T follicular helper cell (primary cell): ENCODE measurements around the gene NRXN3.

ENCODE experiments used
- DNase-seq: peaks from one replicate; pipeline ENCODE4 v3.0.0-alpha.2; 2020; ENCODE audit warnings: low read depth

Gene NRXN3

DNA sequence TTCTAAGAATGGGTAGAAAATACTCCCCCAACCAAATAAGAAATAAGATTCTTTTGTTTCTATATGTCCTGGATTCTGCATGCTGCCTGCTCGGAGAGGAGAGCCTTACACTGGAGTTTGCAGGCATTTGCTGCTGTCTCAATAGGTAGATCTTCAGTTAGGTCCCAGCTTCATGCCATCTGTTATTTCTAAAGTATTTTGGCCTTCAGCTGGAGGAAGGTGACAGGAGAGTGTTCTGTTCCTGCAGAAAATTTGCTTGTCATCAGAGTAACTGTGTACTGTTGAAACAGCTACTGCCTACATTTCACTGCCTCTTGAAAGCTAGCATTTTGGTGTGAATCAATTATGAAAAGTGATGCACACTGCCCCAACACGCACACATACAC, 966.9 kb downstream of the NRXN3 start:
- no peak for DNase-seq

DNA sequence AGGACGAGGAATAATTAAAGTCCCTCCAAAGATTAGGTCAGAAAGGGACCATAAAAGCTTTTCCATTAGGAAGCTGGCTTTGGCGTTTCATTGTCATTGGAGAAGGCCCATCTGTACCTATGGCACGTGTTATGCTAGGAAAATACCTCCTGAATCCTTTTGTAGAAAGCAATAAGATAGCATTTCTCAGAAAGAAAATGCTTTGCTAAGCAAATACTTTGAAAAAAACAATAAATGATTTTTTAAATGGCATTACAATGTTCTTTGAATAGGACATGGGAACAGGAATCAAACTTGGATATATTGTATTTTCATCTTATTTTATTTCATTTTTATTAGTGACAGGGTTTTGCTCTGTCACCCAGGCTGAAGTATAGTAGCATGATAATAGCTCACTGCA, 967.7 kb downstream of the NRXN3 start:
- DNase-seq, result no peak

DNA sequence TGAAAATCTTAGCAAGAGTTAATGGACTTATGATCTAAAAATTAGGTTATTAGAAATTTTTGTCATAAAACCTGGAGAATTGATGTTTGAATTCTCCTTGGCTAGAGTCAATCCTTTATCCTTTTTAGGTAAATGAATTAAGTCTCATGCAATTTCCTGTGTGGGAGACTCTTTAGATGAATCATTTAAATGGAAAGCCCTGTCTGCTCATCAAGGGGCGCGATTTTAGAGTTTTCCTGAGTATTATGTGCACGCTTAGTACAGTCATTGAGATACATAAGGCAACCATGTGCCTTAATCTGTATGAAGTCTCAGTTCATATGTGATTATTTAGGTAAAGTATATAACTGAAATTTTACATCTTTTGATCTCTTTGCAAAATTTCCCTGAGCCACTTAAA, 974.7 kb downstream of the NRXN3 start:
- DNase-seq, result no peak

DNA sequence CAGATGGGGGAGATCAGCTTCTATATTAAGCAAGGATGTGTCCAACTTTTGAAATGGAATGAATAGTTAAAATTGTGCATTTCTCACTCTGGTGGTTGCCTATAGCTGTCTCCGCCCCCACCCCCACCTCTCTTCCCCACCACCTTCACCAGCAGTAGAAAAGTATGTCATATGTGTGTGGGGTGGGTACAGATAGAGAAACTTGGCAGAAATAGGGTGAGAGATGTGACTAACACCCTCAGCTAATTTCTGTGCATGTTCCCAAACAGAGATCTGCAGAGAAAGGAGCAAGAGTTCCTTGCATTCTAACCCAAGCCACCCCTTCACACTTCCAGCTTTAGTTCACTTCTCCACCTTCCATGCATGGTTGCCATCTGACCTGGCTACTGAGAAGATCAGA, 980.1 kb downstream of the NRXN3 start:
- DNase-seq, result no peak

DNA sequence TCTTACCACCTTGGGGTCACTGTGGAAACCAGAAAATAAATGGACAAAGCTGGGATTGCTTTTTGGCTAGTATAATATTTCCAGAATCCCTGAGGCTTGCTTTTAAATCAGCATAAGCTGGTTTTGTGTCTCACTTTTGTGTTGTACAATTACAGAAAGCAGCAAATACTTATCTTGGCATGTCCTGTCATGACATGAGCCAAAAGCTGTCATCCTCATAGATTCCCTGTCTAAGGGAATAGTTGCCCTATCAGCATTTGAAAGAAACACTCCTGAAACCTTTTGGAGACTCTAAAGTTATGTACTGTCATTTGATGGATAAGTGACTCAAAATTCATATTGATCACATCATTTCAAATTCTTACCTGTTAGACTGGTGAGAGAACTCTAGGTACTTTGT, 987.2 kb downstream of the NRXN3 start:
- DNase-seq, result no peak

DNA sequence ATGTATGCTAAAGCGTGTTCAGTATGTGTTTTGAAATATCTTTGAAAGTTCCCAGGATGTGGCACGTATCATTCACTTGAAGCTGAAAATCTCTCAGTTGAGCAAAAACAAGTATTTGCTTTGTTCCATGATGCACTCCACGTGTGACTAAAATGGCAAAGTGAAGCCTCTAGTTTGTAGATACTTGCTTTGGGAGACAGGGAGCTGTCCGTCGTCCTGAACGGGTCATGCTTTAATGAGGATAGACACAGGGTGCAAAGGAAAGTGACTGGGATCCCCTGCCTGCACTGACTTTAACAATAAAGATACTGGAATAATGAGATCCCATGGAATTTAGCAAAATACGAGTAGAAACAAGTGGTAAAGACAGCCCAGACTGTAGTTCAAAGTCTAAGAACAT, 991.4 kb downstream of the NRXN3 start:
- no peak for DNase-seq

DNA sequence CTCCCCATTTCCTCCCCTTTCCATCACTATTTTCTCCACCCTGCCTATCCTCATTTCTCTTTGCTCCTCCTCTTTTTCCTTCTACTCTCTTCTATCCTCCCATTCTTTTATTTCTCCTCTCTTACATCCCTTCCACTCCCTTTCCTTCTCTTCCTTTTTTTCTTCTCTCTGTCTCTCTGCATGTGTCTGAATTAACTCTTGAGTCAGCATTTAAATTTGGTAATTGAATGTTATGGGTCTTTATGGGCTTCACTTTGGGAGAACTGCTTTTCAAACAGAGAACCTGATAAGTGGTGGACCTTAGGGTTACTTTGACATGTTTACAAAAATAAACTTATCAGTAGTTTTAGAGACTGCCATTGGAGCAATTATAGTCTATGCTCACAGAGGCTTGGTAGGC, 992.7 kb downstream of the NRXN3 start:
- DNase-seq, result no peak

DNA sequence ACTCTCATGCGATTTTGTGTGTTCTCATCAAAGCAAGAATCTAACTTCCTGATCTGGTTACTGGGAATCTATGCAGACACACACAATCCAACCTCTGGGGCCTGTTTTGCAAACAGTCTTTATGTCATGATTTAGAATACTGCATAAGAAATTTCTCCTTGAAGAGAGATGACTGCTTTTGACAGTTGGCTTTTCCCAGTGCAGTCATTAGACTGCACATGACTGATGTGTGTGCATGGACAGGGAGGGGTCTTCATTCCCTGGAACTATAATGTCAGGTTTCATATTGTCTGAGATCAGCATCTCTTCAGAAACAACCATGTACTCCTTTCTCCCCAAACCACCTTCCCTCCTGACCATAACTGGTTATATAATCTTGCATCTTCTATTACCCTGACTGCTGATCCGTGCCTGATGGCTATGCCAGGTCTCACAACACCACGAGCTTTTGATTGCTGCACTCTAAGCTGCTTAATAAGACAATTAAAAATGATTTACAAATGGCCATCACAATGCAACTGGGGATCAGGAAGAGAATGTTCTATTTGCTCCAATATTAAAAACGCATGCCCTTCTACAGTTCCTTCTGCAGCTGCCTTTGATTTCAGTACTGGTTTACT, 995.4 kb downstream of the NRXN3 start:
- no peak for DNase-seq

DNA sequence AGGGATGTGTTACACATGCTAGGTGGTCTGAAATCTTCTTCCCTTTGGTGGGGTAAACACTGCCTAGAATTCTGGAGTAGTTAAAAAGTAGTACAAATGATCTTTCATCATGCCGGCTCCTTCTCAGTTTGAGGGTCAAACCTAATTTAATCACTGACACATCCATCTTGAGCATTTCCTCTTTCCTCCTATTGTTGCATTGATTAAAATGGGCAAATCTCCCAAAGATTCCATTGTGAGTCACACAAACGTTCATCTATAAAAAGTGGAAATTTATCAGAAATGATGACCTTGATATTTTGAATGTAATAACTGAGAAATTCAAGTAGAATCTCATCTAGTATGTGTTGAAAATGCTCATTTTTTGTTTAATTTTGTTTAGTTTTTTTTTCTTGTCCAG, 996.0 kb downstream of the NRXN3 start:
- no peak for DNase-seq

DNA sequence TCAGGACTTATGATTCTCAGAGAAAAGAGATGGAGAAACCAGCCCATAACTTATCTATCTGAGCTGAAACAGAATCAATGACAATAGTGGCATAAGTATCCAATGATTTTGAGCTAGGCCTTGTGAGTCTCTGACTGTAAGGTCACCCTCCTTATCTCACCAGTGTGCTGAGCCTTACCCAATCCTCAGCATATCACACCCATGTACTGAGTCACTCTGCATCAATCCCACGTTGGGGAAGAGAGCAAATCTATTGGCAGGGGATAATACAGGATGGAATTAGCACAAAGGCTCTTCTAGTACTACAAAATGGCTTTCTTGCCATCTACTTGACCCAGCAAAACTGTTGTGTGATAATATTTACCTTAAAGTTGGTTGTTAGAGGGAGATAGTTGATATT, 997.8 kb downstream of the NRXN3 start:
- DNase-seq, result no peak

DNA sequence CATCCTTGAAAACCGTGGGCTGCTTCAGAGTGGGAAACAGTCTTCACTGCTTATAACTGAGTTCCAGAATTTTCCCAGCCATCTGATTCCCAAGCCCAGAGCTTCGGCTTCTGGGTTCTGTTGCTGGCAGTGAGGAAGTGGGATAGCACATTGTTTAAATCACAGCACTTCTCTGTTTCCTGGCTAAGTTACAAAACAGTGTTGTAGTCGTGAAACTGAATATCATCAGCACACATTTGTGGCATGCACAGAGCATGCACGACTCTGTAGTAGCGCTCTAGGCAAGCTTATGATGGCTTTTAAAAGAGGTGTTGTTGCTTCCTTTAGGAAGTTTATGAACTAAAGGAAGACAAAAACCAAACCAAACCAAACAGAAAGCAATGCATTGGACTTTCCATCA, 1005.5 kb downstream of the NRXN3 start:
- no peak for DNase-seq

DNA sequence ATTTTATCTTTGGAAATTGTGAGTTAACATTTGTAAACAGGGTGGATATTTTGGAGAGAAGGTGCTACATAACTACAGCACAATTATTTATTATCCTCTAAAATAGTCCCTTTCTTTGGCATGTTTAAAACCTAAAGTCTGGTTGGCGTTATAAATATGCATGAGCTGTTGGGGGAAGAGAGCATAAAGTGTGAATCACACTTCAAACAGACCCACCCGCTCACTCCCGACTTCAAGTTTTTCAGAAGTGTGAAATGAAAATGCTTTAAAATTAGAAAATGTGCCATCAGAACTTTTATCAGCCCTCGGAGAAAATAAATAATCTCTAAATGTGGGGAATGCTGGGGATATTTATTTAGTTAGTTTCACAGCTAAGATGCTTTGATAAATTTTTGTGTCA, 1006.9 kb downstream of the NRXN3 start:
- no peak for DNase-seq

DNA sequence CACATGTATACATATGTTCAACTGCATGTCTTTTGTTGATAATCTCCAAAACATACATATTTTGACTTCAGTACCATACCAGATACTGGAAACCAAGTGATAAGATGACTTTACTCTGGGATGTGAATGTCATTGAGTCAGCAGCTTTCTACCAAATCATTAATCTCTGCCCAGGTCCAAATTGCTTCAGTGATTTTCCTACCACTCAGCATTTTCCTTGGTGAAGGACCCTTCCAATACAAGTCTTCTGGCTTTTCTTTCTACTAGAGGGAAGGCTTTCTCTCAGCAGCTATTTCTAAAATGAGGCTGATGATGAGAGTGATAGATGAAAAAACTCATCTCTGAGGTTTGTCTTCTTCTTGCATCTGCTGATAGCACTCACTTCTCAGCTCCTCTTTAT, 1008.5 kb downstream of the NRXN3 start:
- DNase-seq, result no peak

DNA sequence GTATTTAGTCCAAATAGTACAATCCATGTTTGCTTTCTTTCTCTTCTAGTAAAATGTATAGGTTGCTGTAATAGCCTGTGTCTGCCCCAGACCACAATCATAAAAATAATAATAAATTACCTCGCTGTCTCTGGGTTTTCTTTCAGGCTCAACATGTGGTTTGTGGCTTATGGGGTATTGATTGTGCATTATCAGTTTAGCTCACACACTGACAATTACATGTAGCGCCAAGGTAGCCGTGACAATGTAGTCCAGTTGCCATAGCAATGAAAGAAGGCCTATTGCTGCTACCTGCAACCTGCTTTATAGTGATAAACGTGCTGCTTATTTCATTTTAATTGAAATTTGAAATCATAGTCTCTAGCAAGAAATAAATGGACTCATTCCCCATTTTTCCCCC, 1009.8 kb downstream of the NRXN3 start:
- no peak for DNase-seq

DNA sequence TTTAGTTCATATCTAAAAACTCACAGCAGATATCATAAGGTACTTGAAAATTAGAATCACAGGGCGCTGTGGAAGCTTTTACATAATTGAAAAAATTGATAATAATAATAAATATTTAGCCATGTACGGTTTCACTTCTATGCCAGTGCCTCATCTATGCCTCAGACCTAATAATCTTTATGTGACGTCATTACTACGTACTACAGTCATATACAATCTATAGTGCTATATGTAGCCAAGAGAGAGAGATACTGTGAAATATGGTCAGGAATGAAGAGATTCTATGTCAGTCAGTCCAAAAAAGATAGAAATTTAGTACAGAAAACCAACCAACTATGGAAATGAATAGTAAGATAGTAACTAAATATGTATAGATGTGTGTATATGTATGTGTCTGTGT, 1010.5 kb downstream of the NRXN3 start:
- DNase-seq, result no peak

DNA sequence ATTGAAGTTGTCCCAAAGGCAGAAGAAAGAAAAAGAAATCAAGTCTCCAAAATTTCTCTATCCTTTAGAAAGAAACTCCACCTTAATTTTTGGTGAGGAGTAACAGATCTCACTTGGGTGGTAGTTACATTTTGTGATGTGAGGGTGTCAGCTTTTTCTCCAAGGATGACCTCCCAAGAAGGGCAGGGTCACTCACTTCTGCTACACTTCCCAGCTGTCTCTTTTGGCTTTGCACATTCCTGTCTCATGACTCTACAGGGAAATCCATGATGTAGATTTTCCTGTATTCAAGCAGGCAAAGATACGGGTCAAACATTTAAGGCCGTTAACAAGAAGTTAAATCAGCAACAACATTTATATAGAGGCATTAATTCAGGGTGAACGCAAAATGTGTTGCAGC, 1016.4 kb downstream of the NRXN3 start:
- DNase-seq, result no peak

DNA sequence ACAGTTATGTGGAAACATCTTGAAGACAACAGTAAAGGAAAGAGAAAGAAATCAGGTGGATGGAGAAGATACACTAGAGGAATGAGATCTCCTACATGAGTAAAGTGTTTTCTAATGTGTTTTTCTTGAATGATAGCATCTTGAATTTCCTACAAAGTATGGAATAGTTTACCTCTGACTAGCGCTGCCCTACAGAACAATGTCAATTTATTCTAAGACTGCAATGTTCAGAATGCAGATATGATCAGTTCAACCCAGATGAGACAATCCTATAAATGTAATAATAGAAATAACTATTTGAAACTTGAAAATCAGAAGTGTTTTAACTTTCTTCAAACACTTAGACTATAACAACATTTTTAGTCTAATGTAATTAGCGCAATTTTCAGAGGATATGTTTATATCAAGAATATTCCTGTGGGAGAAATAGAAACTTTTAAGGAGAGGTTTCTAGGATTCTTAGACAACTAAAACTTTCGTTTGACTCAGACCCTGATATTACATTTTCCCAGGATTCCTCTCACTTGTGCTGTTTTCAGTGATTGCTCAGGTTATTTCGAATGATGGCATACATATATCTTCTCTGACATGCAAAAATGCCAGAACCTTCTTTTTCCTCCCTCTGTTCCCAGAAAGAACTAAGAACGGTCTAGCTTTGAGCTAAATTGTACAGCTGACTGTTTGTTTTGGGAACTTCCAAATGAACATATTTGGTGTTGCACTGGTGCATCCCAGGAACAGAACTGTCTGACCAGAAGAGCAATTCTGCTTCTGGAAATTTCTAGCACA, 1023.7 kb downstream of the NRXN3 start:
- no peak for DNase-seq

DNA sequence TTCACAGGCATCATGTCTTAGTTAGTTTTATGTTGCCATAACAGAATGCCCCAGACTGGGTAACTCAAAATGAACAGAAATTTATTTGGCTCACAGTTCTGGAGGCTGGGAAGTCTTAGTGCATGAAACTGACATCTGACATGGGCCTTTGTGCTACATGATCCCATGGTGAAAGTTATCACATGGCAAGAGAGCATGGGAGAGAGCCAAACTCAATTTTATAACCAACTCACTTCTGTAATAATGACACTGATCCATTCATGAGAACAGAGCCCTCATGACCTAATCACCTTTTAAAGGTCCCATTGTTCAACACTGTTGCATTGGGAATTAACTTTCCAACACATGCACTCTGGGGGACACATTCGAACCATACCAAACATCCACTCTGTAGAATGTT, 1026.0 kb downstream of the NRXN3 start:
- no peak for DNase-seq

DNA sequence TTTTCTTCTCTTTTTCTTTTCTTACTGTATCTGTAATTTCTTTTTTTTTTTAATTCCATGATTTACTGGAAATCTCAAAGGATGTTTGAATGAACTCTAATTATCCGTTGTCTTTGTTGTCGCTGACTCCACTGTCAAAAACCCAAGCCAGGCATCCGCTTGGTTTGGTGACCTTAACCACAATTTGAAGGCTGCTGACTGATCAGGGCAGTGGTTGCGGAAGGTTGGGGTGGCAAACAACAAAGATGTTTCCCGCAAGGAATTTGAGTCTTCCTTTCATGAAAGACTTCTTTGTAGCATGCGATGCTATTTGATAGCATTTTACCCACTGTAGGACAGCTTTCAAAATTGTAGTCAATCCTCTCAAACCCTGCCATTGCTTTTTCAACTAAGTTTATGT, 1027.3 kb downstream of the NRXN3 start:
- DNase-seq, result no peak

DNA sequence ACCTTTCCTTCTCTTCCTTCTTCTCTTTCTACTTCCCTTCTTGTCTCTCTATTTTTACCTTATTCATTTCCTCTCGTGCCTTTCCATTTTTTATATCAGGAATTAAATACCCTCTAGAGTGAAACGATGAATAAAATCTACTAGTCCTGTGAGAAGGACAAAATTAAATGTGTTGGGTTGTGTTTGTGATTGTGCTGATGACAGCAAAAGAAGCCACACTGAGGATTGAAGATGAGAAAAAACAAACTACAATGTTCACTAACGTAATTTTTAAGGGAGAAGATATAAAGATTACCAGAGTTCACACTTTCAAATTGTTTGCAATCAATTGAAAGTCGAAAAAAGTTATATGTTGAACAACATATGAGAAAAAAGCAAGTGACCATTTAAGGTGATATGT, 1029.0 kb downstream of the NRXN3 start:
- DNase-seq, result no peak

DNA sequence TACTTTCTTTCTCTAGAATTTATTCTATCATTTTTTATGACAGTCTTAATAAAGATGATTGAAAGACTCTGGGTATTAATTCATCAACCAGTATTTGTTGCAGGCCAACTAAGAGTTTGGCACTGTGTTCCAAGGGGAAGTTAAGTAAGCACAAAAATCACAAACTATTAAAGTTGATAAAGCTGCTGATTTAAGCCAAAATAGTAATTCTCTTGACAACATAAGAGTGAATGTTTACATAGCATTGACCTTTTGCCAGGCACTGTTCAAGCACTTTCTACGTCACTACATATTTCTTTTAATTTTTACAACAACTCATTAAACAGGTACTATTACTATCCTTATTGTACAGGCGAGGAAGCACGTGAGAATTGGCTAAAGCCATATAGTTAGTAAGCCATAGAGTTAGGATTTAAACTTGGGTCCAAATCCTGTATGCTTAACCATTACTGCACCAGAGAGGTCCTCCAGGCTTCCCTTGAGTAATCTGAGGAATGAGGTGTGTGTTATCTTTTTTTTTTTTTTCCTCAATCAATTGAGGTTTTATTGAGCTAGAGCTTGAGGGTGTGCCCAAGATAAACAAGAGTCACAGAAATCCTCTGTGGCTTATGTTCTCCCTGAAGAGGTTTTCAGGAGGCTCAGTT, 1031.5 kb downstream of the NRXN3 start:
- DNase-seq, result no peak

DNA sequence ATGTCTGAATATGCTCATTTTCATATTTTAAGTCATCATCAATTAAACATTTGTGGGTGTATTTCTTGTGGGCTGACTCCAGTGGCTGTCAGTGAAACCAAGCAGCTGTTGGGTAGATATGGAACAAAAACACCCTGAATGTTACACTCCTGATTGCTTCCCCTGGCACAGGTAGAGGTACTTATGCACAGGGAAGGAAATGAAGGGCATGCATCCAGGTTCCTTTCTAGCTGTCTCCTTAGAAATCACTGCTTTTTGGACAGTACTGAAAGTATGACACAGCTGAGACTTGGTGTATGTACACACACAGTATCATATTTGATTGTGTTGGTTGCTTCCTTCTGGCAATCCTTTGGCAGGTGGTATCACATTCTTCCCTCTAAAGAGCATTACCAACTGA, 1034.4 kb downstream of the NRXN3 start:
- no peak for DNase-seq

DNA sequence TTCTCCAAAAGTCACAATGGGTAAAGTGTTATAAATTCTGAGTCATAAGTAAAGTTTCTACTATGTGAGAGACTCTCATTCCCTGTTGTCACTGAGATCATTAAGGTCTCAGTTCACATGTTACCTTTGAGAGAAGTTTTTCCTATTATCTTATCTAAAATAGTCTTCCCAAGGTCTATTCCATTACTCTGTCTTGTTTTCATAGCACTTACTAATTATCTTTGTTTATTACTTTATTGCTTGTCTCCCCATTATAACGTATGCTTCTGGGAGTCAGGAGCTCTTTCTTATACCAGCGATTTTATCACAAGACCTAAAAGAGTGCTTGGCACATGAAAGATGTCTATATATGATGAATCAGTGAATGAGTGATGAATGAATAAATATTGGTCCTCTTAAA, 1039.2 kb downstream of the NRXN3 start:
- no peak for DNase-seq

DNA sequence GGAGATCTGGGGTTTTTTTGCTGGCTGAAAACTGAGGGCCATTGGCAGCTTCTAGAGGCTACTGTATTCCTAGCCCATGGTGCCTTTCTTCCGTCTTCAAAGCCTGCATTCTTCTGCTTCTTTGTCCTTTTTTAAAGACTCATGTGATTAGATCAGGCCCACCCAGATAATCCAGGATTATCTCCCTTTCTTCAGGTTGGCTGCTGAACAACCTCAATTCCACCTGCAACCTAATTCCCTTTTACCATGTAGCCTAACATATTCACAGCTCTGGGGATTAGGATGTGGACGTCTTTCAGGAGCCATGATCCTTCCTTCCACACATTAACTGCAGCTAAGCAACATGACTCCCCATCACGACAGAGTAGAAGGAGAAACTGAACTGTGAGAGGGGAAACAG, 1055.6 kb downstream of the NRXN3 start:
- DNase-seq, result no peak
